ENCODE measurements around the gene FMN1.

FMN1 gene

GRCh38 chr15:33125894-33126537 is 68.5 kb downstream of the FMN1 start:
- DNase-seq (ENCODE audit: low read depth in 1 of 2, low spot score in 1 of 2) = no peak
- in situ Hi-C loops (cut with HindIII; ENCODE audit: low pct_unique_long_range_greater_than_20kb, low sequenced_read_pairs) = no loop called here
- TF ChIP-seq JUND (IDR thresholded peaks at IDR 0.05; ENCODE audit: low read depth) = no peak

GRCh38 chr15:33124811-33125210 is 69.7 kb downstream of the FMN1 start:
- TF ChIP-seq JUND (IDR thresholded peaks at IDR 0.05; ENCODE audit: low read depth) = no peak
- DNase-seq (ENCODE audit: low read depth in 1 of 2, low spot score in 1 of 2) = no peak
- in situ Hi-C loops (cut with HindIII; ENCODE audit: low pct_unique_long_range_greater_than_20kb, low sequenced_read_pairs) = no loop called here

- no peak for DNase-seq (ENCODE audit: low read depth in 1 of 2, low spot score in 1 of 2)
- TF ChIP-seq JUND (IDR thresholded peaks at IDR 0.05; ENCODE audit: low read depth) = no peak
- in situ Hi-C loops (cut with HindIII; ENCODE audit: low pct_unique_long_range_greater_than_20kb, low sequenced_read_pairs) = no loop called here
These were observed 70.2 kb downstream of the FMN1 start for GRCh38 chr15:33124279-33124678.

GRCh38 chr15:33119865-33120264 is 74.6 kb downstream of the FMN1 start:
- TF ChIP-seq JUND (IDR thresholded peaks at IDR 0.05; ENCODE audit: low read depth) = no peak
- in situ Hi-C loops (cut with HindIII; ENCODE audit: low pct_unique_long_range_greater_than_20kb, low sequenced_read_pairs) = no loop called here
- no peak for DNase-seq (ENCODE audit: low read depth in 1 of 2, low spot score in 1 of 2)

GRCh38 chr15:33119273-33119672 is 75.2 kb downstream of the FMN1 start:
- no peak for DNase-seq (ENCODE audit: low read depth in 1 of 2, low spot score in 1 of 2)
- in situ Hi-C loops (cut with HindIII; ENCODE audit: low pct_unique_long_range_greater_than_20kb, low sequenced_read_pairs) = no loop called here
- no peak for TF ChIP-seq JUND (IDR thresholded peaks at IDR 0.05; ENCODE audit: low read depth)

GRCh38 chr15:33116198-33116597 is 78.3 kb downstream of the FMN1 start:
- in situ Hi-C loops (cut with HindIII; ENCODE audit: low pct_unique_long_range_greater_than_20kb, low sequenced_read_pairs) = no loop called here
- TF ChIP-seq JUND (IDR thresholded peaks at IDR 0.05; ENCODE audit: low read depth) = no peak
- DNase-seq (ENCODE audit: low read depth in 1 of 2, low spot score in 1 of 2) = no peak

- TF ChIP-seq JUND (IDR thresholded peaks at IDR 0.05; ENCODE audit: low read depth) = no peak
- in situ Hi-C loops (cut with HindIII; ENCODE audit: low pct_unique_long_range_greater_than_20kb, low sequenced_read_pairs) = no loop called here
- DNase-seq (ENCODE audit: low read depth in 1 of 2, low spot score in 1 of 2) = no peak
These were observed 79.2 kb downstream of the FMN1 start for GRCh38 chr15:33115191-33115861.

GRCh38 chr15:33114374-33114717 is 80.2 kb downstream of the FMN1 start:
- no peak for TF ChIP-seq JUND (IDR thresholded peaks at IDR 0.05; ENCODE audit: low read depth)
- DNase-seq (ENCODE audit: low read depth in 1 of 2, low spot score in 1 of 2) = no peak
- in situ Hi-C loops (cut with HindIII; ENCODE audit: low pct_unique_long_range_greater_than_20kb, low sequenced_read_pairs) = no loop called here

- no peak for DNase-seq (ENCODE audit: low read depth in 1 of 2, low spot score in 1 of 2)
- no peak for TF ChIP-seq JUND (IDR thresholded peaks at IDR 0.05; ENCODE audit: low read depth)
- in situ Hi-C loops (cut with HindIII; ENCODE audit: low pct_unique_long_range_greater_than_20kb, low sequenced_read_pairs) = no loop called here
These were observed 80.7 kb downstream of the FMN1 start for GRCh38 chr15:33113666-33114373.

- in situ Hi-C loops (cut with HindIII; ENCODE audit: low pct_unique_long_range_greater_than_20kb, low sequenced_read_pairs) = no loop called here
- DNase-seq (ENCODE audit: low read depth in 1 of 2, low spot score in 1 of 2) = no peak
- TF ChIP-seq JUND (IDR thresholded peaks at IDR 0.05; ENCODE audit: low read depth) = no peak
These were observed 81.9 kb downstream of the FMN1 start for GRCh38 chr15:33112541-33113105.

- no peak for TF ChIP-seq JUND (IDR thresholded peaks at IDR 0.05; ENCODE audit: low read depth)
- DNase-seq (ENCODE audit: low read depth in 1 of 2, low spot score in 1 of 2) = no peak
- in situ Hi-C loops (cut with HindIII; ENCODE audit: low pct_unique_long_range_greater_than_20kb, low sequenced_read_pairs) = no loop called here
These were observed 83.5 kb downstream of the FMN1 start for GRCh38 chr15:33111041-33111451.

- no peak for DNase-seq (ENCODE audit: low read depth in 1 of 2, low spot score in 1 of 2)
- in situ Hi-C loops (cut with HindIII; ENCODE audit: low pct_unique_long_range_greater_than_20kb, low sequenced_read_pairs) = no loop called here
- TF ChIP-seq JUND (IDR thresholded peaks at IDR 0.05; ENCODE audit: low read depth) = no peak
These were observed 85.2 kb downstream of the FMN1 start for GRCh38 chr15:33109345-33109744.

GRCh38 chr15:33108518-33108917 is 86.0 kb downstream of the FMN1 start:
- in situ Hi-C loops (cut with HindIII; ENCODE audit: low pct_unique_long_range_greater_than_20kb, low sequenced_read_pairs) = no loop called here
- DNase-seq (ENCODE audit: low read depth in 1 of 2, low spot score in 1 of 2) = no peak
- no peak for TF ChIP-seq JUND (IDR thresholded peaks at IDR 0.05; ENCODE audit: low read depth)

All from T47D (cell line).